GOT3 (cell line): ENCODE results near the gene UGT2B15.
"Not testable (repeated sequence)": the region's sequence is repeated elsewhere in the genome, so short reads cannot be mapped to it uniquely, and the experiment has no call there.

Source experiments
- DNase-seq: peaks from one replicate; lab custom pipeline; 2025; ENCODE audit warnings: mixed read lengths; lab: John Stamatoyannopoulos, UW

UGT2B15 gene

GRCh38 chr4:68655764-68656444, 14.5 kb downstream of the UGT2B15 start:
- no peak for DNase-seq

- no peak for DNase-seq
Measured at GRCh38 chr4:68654946-68655721, 15.3 kb downstream of the UGT2B15 start.

- no peak for DNase-seq
Measured at GRCh38 chr4:68651932-68652331, 18.5 kb downstream of the UGT2B15 start.

- DNase-seq = no peak
Measured at GRCh38 chr4:68630371-68630770, 40.1 kb downstream of the UGT2B15 start.

- DNase-seq = not testable (repeated sequence)
Measured at GRCh38 chr4:68622731-68623130, 47.7 kb downstream of the UGT2B15 start.

- DNase-seq = no peak
Measured at GRCh38 chr4:68617003-68617698, 53.3 kb downstream of the UGT2B15 start.

GRCh38 chr4:68615699-68616422, 54.6 kb downstream of the UGT2B15 start:
- DNase-seq = no peak

- DNase-seq = no peak
Measured at GRCh38 chr4:68613752-68614151, 56.7 kb downstream of the UGT2B15 start.

- DNase-seq = no peak
Measured at GRCh38 chr4:68606240-68606639, 64.2 kb downstream of the UGT2B15 start.

GRCh38 chr4:68599150-68599549, 71.3 kb downstream of the UGT2B15 start:
- DNase-seq = no peak

GRCh38 chr4:68597482-68597881, 73.0 kb downstream of the UGT2B15 start:
- no peak for DNase-seq
